CD14-positive monocyte (primary cell): ENCODE results near the gene ARL11. TPM values are rescaled to one million over a fixed set of nuclear protein-coding genes. Genes with fewer than 3 reads are reported as not detected.

Experiments used
- DNase-seq, 3 donors: peaks; one replicate each; pipeline ENCODE4 v3.0.0-alpha.2; 2011 to 2022
- H2AFZ ChIP-seq: 2 replicates; pipeline ENCODE4 v1.6.0; 2012; ENCODE audit warnings: mild to moderate bottlenecking, low read depth, low read length, inconsistent platforms; ENCODE audit not compliant: insufficient read depth, poor library complexity, severe bottlenecking
- H3K27ac ChIP-seq, 2 donors: 1 replicate in 1 of 2; 2 replicates in 1 of 2; pipeline ENCODE4 v1.5.1; 2012 to 2013; ENCODE audit warnings: low read length in 2 of 2, control low read depth in 1 of 2, inconsistent platforms in 1 of 2, low read depth in 1 of 2, mild to moderate bottlenecking in 1 of 2
- H3K27me3 ChIP-seq, 2 donors: one replicate each; pipeline versions ENCODE4 v1.6.0 to v1.6.1; 2011 to 2013; ENCODE audit warnings: low read length in 2 of 2; ENCODE audit not compliant: control insufficient read depth in 2 of 2, insufficient read depth in 2 of 2
- H3K36me3 ChIP-seq, 2 donors: replicated peaks in 1 of 2; 1 replicate in 1 of 2; 2 replicates in 1 of 2; pipeline versions ENCODE4 v1.5.1 to v1.6.1; 2012 to 2013; ENCODE audit warnings: low read length in 2 of 2, control low read depth in 1 of 2, inconsistent platforms in 1 of 2, mild to moderate bottlenecking in 1 of 2; ENCODE audit not compliant: insufficient read depth in 2 of 2, control insufficient read depth in 1 of 2
- H3K4me1 ChIP-seq, 2 donors: 1 replicate in 1 of 2; 2 replicates in 1 of 2; pipeline versions ENCODE4 v1.5.1 to v1.6.1; 2012 to 2013; ENCODE audit warnings: low read length in 2 of 2, control low read depth in 1 of 2, inconsistent platforms in 1 of 2, mild to moderate bottlenecking in 1 of 2, moderate library complexity in 1 of 2; ENCODE audit not compliant: insufficient read depth in 2 of 2, control insufficient read depth in 1 of 2
- H3K4me2 ChIP-seq: replicated peaks from 2 replicates; pipeline ENCODE3; 2012; ENCODE audit warnings: low read length, moderate library complexity, mild to moderate bottlenecking; ENCODE audit not compliant: poor library complexity, severe bottlenecking; ENCODE audit errors: extremely low read depth
- H3K4me3 ChIP-seq, 3 experiments: fragments of 200-600 bp in 1 of 3; sonication (generic) in 1 of 3; replicated peaks in 1 of 3; 1 replicate in 2 of 3; 2 replicates in 1 of 3; pipeline ENCODE4 v1.5.1; 2011 to 2013; ENCODE audit warnings: low read length in 3 of 3, mild to moderate bottlenecking in 3 of 3, control low read depth in 2 of 3, low read depth in 2 of 3, inconsistent platforms in 1 of 3, moderate library complexity in 1 of 3
- H3K79me2 ChIP-seq: 2 replicates; pipeline ENCODE4 v1.6.0; 2012; ENCODE audit warnings: mild to moderate bottlenecking, control low read depth, inconsistent platforms, low read length, moderate library complexity; ENCODE audit not compliant: insufficient read depth
- H3K9ac ChIP-seq: 2 replicates; pipeline ENCODE4 v1.6.0; 2017; ENCODE audit warnings: low read length, mild to moderate bottlenecking; ENCODE audit not compliant: insufficient read depth, poor library complexity, severe bottlenecking
- H3K9me3 ChIP-seq, 2 donors: replicated peaks in 1 of 2; 1 replicate in 1 of 2; 2 replicates in 1 of 2; pipeline versions ENCODE4 v1.5.1 to v1.6.1; 2012 to 2013; ENCODE audit warnings: low read length in 2 of 2, control low read depth in 1 of 2; ENCODE audit not compliant: control insufficient read depth in 1 of 2, insufficient read depth in 1 of 2
- H4K20me1 ChIP-seq: 2 replicates; pipeline ENCODE4 v1.6.0; 2012; ENCODE audit warnings: mild to moderate bottlenecking, low read length, control low read depth, moderate library complexity; ENCODE audit not compliant: insufficient read depth
- H3K27ac Mint-ChIP-seq, 7 donors: one replicate each; pipeline ENCODE4 v1.8.0; 2020; ENCODE audit warnings: mild to moderate bottlenecking in 7 of 7, mixed read lengths in 7 of 7, moderate library complexity in 6 of 7, inconsistent platforms in 2 of 7
- H3K27me3 Mint-ChIP-seq, 3 donors: one replicate each; pipeline ENCODE4 v1.8.0; 2021 to 2022; ENCODE audit warnings: low read depth in 3 of 3, mild to moderate bottlenecking in 3 of 3, mixed read lengths in 3 of 3, moderate library complexity in 3 of 3, inconsistent platforms in 1 of 3
- H3K36me3 Mint-ChIP-seq, 2 donors: one replicate each; pipeline ENCODE4 v1.8.0; 2020; ENCODE audit warnings: mixed read lengths in 2 of 2, inconsistent platforms in 1 of 2, mild to moderate bottlenecking in 1 of 2
- H3K4me1 Mint-ChIP-seq: one replicate; pipeline ENCODE4 v1.8.0; 2020; ENCODE audit warnings: mild to moderate bottlenecking, mixed read lengths
- H3K4me3 Mint-ChIP-seq, 2 donors: one replicate each; pipeline ENCODE4 v1.8.0; 2020; ENCODE audit warnings: mild to moderate bottlenecking in 2 of 2, mixed read lengths in 2 of 2, moderate library complexity in 1 of 2
- H3K9me3 Mint-ChIP-seq, 7 donors: one replicate each; pipeline ENCODE4 v1.8.0; 2020 to 2022; ENCODE audit warnings: mixed read lengths in 7 of 7, mild to moderate bottlenecking in 6 of 7, moderate library complexity in 6 of 7, inconsistent platforms in 2 of 7
- CTCF ChIP-seq: fragments of 200-600 bp; IDR thresholded peaks from one replicate; pipeline ENCODE4 v1.8.0; 2022; ENCODE audit warnings: antibody characterized with exemption, mild to moderate bottlenecking
- WGBS: methylation state at CpG from one replicate; pipeline ENCODE4 v1.1.5; 2013; ENCODE audit warnings: missing lambda C conversion rate; ENCODE audit not compliant: insufficient coverage; 5-methylcytosine and 5-hydroxymethylcytosine counted together
- intact Hi-C, 2 donors: fragments of 100-400 bp; cut with micrococcal nuclease; formaldehyde crosslinking; loops; one replicate each; pipeline versions ENCODE4 v1.15.0 to v1.15.1; 2023
- polyA plus RNA-seq, 3 donors: library from polyadenylated mRNA; depleted of rRNA in 1 of 3; unstranded in 2 of 3; stranded (reverse) in 1 of 3; fragments of 300-500 nt in 2 of 3; fragments of >200 nt in 1 of 3; fragmentation: Illumina TruSeq in 2 of 3; gene quantifications; 1 replicate in 2 of 3; 2 replicates in 1 of 3; pipeline ENCODE4 v1.2.3, GENCODE V29; 2012 to 2021

Gene ARL11
- polyA plus RNA-seq, 3 donors: 12.8 to 19.2 (median 15.2) TPM

GRCh38 chr13:49657241-49657641 is 28.9 kb downstream of the ARL11 start:
- no peak overlapping the region for H2AFZ ChIP-seq
- H3K4me3 ChIP-seq: no peak overlapping the region
- no peaks in the 10 kb centered on the region for H3K79me2 ChIP-seq
- H3K27me3 ChIP-seq: no peaks in the 10 kb centered on the region
- no peak overlapping the region for H3K4me2 ChIP-seq
- Mint-ChIP-seq H3K4me1 (peaks cover 3% of the 10 kb centered on the region), H3K36me3 (peaks cover 9 to 19% of the 10 kb centered on the region in 2 donors), H3K9me3 (peaks cover 0 to 2% (median 0%) of the 10 kb centered on the region in 7 donors), H3K27ac (no peak overlapping the region), H3K4me3 (no peak overlapping the region), H3K27me3 (no peaks in the 10 kb centered on the region)
- no peak for TF ChIP-seq CTCF
- H3K36me3 ChIP-seq: peaks cover 0 to 2% of the 10 kb centered on the region in 2 donors
- no peaks in the 10 kb centered on the region for H4K20me1 ChIP-seq
- no peak for DNase-seq
- 94% methylated on average over 8 of the region's 9 CpGs for WGBS
- no peak overlapping the region for H3K9ac ChIP-seq
- intact Hi-C loops: loop anchor here (10.0 kb wide), 1 partner anchor 188 kb away; no protein-coding TSS in a partner anchor
- no peaks in the 10 kb centered on the region for H3K9me3 ChIP-seq
- H3K4me1 ChIP-seq: no peaks in the 10 kb centered on the region
- no peak overlapping the region for H3K27ac ChIP-seq

- Histone ChIP-seq H3K4me1 (no peaks in the 10 kb centered on the region), H2AFZ (no peak overlapping the region)
- peaks cover 0 to 4% (median 0%) of the 10 kb centered on the region in 7 donors for H3K9me3 Mint-ChIP-seq
These were observed 36.3 kb downstream of the ARL11 start for GRCh38 chr13:49664606-49665005.

More at GRCh38 chr13:49664606-49665005, 36.3 kb downstream of the ARL11 start:
- intact Hi-C loops: no loop called here
- H3K27ac Mint-ChIP-seq: peak overlapping the region in 1 of 7 donors; percentile 22
- peaks cover 0 to 6% (median 0%) of the 10 kb centered on the region in 3 donors for H3K27me3 Mint-ChIP-seq
- H3K79me2 ChIP-seq: no peaks in the 10 kb centered on the region
- H3K9me3 ChIP-seq: no peaks in the 10 kb centered on the region
- no peak for TF ChIP-seq CTCF
- H3K27me3 ChIP-seq: no peaks in the 10 kb centered on the region
- H3K36me3 Mint-ChIP-seq: peaks cover 24 to 46% of the 10 kb centered on the region in 2 donors
- H3K4me3 Mint-ChIP-seq: no peak overlapping the region
- H3K36me3 ChIP-seq: peaks cover 6 to 15% of the 10 kb centered on the region in 2 donors
- no peak for DNase-seq
- WGBS: no CpG with 5 or more reads among the region's 4 CpGs
- no peaks in the 10 kb centered on the region for H4K20me1 ChIP-seq
- H3K9ac ChIP-seq: no peak overlapping the region
- H3K4me1 Mint-ChIP-seq: no peaks in the 10 kb centered on the region
- H3K27ac ChIP-seq: no peak overlapping the region
- no peak overlapping the region for H3K4me2 ChIP-seq
- H3K4me3 ChIP-seq: no peak overlapping the region
